Measurements from ENCODE around the gene TOP3B. TPM values are rescaled to one million over a fixed set of nuclear protein-coding genes. Genes with fewer than 3 reads are reported as not detected.
A peak's percentile ranks its signal among the peaks of the same experiment; 100 is the strongest.

The TOP3B gene
- total and polyA plus RNA-seq, 2 donors from 2014 or later = 8.1 to 26.7 TPM

GRCh38 chr22:21959274-21960074, 23.1 kb downstream of the TOP3B start:
- FAIRE-seq (no peak), DNase-seq (no peak)
- no peak overlapping the region for H3K9ac ChIP-seq (ENCODE audit: low read length in 3 of 3)
- TF ChIP-seq, protein P1, sequence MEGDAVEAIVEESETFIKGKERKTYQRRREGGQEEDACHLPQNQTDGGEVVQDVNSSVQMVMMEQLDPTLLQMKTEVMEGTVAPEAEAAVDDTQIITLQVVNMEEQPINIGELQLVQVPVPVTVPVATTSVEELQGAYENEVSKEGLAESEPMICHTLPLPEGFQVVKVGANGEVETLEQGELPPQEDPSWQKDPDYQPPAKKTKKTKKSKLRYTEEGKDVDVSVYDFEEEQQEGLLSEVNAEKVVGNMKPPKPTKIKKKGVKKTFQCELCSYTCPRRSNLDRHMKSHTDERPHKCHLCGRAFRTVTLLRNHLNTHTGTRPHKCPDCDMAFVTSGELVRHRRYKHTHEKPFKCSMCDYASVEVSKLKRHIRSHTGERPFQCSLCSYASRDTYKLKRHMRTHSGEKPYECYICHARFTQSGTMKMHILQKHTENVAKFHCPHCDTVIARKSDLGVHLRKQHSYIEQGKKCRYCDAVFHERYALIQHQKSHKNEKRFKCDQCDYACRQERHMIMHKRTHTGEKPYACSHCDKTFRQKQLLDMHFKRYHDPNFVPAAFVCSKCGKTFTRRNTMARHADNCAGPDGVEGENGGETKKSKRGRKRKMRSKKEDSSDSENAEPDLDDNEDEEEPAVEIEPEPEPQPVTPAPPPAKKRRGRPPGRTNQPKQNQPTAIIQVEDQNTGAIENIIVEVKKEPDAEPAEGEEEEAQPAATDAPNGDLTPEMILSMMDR (IDR thresholded peaks at IDR 0.05; ENCODE audit: borderline replicate concordance, extremely low read depth, insufficient read depth) = no peak
- H3K9me3 ChIP-seq (ENCODE audit: control insufficient read depth in 2 of 3, insufficient read depth in 1 of 3, low read length in 3 of 3) = no peaks in the 10 kb centered on the region
- no peaks in the 10 kb centered on the region for H3K27me3 ChIP-seq (ENCODE audit: control insufficient read depth, insufficient read depth, low read length)
- H3K4me1 ChIP-seq (ENCODE audit: control insufficient read depth in 2 of 3, insufficient read depth in 2 of 3, low read depth in 1 of 3, low read length in 3 of 3) = no peaks in the 10 kb centered on the region
- intact Hi-C loops (cut with DNase I) = no loop called here
- no peak overlapping the region for H3K4me3 ChIP-seq (ENCODE audit: low read length in 3 of 3)
- no peak overlapping the region for H3K27ac ChIP-seq (ENCODE audit: low read depth in 2 of 2, low read length in 2 of 2)
- peaks cover 0 to 34% (median 19%) of the 10 kb centered on the region in 3 donors for H3K36me3 ChIP-seq (ENCODE audit: control insufficient read depth in 2 of 3, insufficient read depth in 3 of 3, low read length in 3 of 3)

DNA sequence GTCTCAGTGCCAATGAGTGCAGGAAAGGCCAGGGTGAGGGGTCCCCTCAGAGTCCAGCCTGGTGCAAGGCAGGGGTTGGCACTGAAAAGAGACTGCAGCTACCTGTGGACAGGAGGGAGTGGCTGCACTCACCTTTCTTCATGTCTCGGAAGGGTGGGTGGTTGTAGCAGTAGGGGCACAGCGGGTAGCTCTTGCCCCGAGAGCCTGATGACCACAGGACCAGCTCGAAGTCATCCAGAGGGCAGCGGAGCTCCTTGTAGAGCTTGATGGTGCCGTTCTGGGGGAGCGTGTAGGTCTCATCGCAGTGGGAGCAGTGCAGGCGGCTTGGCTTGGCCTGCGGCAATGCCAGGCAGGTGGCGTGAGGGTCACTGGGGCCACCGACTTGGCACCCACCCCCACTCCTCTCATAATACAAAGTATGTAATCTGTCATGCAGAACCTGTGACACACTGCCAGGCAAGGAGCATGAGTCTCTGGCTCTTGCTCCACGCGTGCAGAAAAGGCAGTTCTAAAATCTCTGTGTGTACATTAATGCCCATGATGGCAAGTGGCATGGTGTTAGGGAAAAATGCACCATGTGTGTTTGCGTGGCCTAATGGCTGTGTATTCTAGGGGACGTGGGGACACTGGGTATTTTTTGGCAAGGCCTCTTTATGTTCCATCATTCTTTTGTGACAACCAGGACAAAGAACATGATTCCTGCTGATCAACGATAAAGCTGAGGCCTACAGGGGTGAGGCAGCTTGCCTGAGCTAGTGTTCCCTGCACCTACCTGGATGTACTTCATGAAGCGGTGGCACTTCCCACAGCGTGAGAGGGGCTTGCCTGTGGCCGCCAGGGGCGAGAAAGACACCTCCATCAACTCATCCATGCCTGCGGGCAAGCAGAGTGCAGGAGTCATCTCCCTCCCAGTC, 24.0 kb downstream of the TOP3B start:
- no peak overlapping the region for H3K4me3 ChIP-seq (ENCODE audit: low read length in 3 of 3)
- FAIRE-seq (no peak), DNase-seq (no peak)
- H3K27ac ChIP-seq (ENCODE audit: low read depth in 2 of 2, low read length in 2 of 2) = no peak overlapping the region
- H3K9me3 ChIP-seq (ENCODE audit: control insufficient read depth in 2 of 3, insufficient read depth in 1 of 3, low read length in 3 of 3) = no peaks in the 10 kb centered on the region
- H3K9ac ChIP-seq (ENCODE audit: low read length in 3 of 3) = no peak overlapping the region
- intact Hi-C loops (cut with DNase I) = no loop called here
- H3K27me3 ChIP-seq (ENCODE audit: control insufficient read depth, insufficient read depth, low read length) = no peaks in the 10 kb centered on the region
- TF ChIP-seq, protein P1 (IDR thresholded peaks at IDR 0.05; ENCODE audit: borderline replicate concordance, extremely low read depth, insufficient read depth) = no peak
- H3K4me1 ChIP-seq (ENCODE audit: control insufficient read depth in 2 of 3, insufficient read depth in 2 of 3, low read depth in 1 of 3, low read length in 3 of 3) = no peaks in the 10 kb centered on the region
- peaks cover 0 to 29% (median 16%) of the 10 kb centered on the region in 3 donors for H3K36me3 ChIP-seq (ENCODE audit: control insufficient read depth in 2 of 3, insufficient read depth in 3 of 3, low read length in 3 of 3)

DNA sequence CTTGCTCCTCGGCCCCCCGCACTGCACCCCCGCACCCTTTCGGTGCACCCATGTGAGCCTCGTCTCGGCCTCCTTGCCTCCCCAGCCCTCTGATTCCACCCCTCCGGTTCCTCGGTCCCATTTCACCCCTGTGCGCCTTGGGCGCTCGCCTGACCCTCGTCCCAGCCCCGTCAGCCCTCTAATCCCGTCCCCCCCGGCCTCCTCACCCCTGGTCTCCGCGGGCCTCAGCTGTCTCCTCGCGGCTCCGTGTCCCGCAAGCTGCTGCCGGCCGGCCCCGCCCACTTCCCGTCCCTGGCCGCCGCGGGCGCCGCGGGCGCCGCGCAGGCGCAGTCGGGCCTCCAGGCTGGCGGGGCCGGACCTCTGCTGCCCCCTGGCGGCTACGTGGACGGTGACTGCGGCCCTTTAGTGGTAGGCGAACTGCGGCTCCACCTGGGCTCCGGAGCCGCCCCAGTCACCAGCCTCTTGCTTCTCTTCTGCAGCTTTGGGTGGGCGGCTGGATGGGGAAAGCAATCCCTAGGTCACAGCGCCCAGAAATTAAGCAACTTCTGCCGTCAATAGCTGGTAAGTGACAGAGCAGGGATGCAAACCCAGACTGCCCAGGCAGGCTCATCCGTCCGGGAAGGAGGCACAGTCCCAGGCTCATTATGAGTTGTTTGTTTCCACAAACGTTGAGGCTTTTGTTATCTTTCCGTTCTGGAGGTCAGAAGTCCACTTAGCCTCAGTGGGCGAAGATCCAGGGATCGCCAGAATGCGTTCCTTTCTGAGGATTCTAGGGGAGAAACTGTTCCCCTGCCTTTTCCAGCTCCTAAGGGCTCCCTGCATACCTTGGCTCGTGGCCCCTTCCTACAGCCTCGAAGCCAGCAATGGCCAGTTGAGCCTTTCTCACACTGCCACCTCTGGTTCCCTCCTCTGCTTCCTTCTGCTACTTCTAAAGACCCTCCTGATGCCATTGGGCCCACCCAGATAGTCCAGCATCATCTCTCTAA, 29.7 kb downstream of the TOP3B start, which contains the start of gene PPM1F:
TSS of gene PPM1F (minus strand) at position 263 of the 986 bp plus-strand sequence. CDS start 6,800 bp downstream, outside the sequence.
- FAIRE-seq (no peak), DNase-seq (peak; percentile 82 to 95 (median 91))
- Histone ChIP-seq H3K4me1 (ENCODE audit: control insufficient read depth in 2 of 3, insufficient read depth in 2 of 3, low read depth in 1 of 3, low read length in 3 of 3) (peaks cover 0 to 7% (median 3%) of the 10 kb centered on the region in 3 donors), H3K36me3 (ENCODE audit: control insufficient read depth in 2 of 3, insufficient read depth in 3 of 3, low read length in 3 of 3) (no peaks in the 10 kb centered on the region), H3K9me3 (ENCODE audit: control insufficient read depth in 2 of 3, insufficient read depth in 1 of 3, low read length in 3 of 3) (no peaks in the 10 kb centered on the region), H3K4me3 (ENCODE audit: low read length in 3 of 3) (peak within 1 kb of the TSS; percentile 48 to 74 (median 67)), H3K9ac (ENCODE audit: low read length in 3 of 3) (peak within 1 kb of the TSS in 2 of 3 donors; percentile 65 to 67), H3K27me3 (ENCODE audit: control insufficient read depth, insufficient read depth, low read length) (no peaks in the 10 kb centered on the region), H3K27ac (ENCODE audit: low read depth in 2 of 2, low read length in 2 of 2) (peak within 1 kb of the TSS in 1 of 2 donors; percentile 82)
- TF ChIP-seq, protein P1 (IDR thresholded peaks at IDR 0.05; ENCODE audit: borderline replicate concordance, extremely low read depth, insufficient read depth) = peak; percentile 97
- intact Hi-C loops (cut with DNase I) = no loop called here

Measured in kidney (tissue), 14 donors.